Middle frontal gyrus (tissue), 1 donor: ENCODE measurements around the gene FGGY.
"Not testable (repeated sequence)": the region's sequence is repeated elsewhere in the genome, so short reads cannot be mapped to it uniquely, and the experiment has no call there.

Experiments used
- DNase-seq: peaks from one replicate; pipeline ENCODE4 v3.0.0-alpha.2; 2015; ENCODE audit warnings: low spot score; ENCODE audit errors: extremely low spot score

The FGGY gene

DNA sequence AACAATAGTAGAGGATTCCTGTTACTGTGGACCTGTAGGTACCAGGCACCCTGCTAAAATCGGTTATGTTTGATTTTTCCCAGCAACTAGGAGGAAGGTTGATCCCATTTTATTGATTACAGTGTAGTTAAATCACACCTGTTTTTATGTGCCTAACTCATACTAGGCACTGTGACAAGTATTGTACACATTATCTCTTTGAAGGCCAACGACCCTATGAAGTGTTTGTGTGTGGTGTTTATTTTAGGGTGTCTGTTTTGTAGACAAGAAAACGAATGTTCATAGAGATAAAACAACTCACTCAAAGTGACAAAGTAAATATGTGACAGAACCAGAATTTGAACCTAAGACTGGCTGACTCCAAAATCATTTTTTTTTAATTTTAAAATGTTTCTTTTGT lies 49.5 kb downstream of the FGGY start:
- DNase-seq, result no peak

- no peak for DNase-seq
These were observed 52.2 kb downstream of the FGGY start for GRCh38 chr1:59349101-59349500.

GRCh38 chr1:59350521-59350920 lies 53.6 kb downstream of the FGGY start:
- DNase-seq, result no peak

GRCh38 chr1:59352065-59352464 lies 55.2 kb downstream of the FGGY start:
- no peak for DNase-seq

- no peak for DNase-seq
These were observed 56.6 kb downstream of the FGGY start for GRCh38 chr1:59353453-59353852.

- not testable (repeated sequence) for DNase-seq
These were observed 57.3 kb downstream of the FGGY start for GRCh38 chr1:59354239-59354638.

DNA sequence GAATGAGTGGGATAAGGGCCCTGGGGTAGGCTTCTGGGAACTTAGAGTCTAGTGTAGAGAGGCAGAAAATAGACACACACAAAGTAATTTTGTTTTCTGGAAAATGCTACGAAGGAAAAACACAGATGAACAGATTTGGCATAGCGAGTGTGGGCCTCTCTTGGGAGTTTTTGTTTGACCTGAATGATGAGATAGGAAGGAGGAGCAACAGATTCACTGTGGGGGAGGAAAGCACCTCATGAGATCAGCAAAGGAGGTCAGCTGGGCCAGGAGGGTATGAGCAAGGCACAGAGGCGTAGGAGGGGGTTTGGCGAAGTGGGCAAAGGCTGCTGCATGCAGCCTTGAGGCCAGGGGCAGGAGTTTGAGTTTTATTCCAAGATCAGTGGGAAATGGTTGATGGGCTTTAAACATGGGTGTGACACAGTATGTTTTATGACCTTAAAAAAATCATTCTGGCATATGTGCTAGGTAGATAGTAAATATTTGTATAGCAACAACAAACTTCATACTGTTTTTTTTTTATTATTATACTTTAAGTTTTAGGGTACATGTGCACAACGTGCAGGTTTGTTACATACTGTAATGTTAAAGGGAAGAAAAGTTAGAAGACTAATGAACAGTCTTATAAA lies 57.9 kb downstream of the FGGY start:
- no peak for DNase-seq

DNA sequence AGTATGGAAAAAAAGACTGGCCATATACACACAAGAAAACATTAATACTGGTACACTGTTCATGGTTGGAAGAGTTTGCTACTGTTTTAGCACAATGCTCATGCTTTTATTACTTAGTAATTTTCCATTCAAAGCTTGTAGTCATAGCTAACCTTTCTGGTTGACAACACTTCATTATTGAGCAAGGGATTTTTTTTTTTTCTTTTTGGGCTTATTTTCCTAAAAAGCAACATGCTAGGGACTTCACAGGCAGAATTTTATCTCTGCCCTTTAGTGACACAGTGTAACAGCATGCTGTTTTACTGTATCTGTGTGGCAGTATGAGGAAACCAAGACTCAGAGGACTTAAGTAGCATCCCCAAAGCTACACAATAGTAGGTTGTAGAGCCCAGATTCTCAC lies 58.5 kb downstream of the FGGY start:
- no peak for DNase-seq

DNA sequence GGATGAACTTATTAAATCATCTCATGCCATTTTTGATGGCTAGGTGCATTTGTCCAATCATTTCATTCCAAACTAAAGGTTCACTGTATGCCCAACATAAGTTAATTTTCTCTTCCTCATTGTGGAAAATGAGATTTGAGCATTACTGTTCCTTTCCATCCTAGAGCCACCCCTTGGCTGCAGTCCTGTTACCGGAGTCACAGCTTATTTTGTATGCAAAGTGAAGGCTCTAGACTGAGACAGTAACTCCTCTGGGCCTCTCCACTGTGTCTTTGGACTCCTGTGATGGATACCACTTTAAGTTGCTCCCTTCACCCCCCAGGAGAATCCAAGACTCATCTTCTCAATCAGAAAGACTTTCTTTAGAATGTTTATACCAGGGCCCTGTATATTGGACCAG lies 59.7 kb downstream of the FGGY start:
- DNase-seq, result no peak

GRCh38 chr1:59357645-59358320 lies 60.9 kb downstream of the FGGY start:
- no peak for DNase-seq

DNA sequence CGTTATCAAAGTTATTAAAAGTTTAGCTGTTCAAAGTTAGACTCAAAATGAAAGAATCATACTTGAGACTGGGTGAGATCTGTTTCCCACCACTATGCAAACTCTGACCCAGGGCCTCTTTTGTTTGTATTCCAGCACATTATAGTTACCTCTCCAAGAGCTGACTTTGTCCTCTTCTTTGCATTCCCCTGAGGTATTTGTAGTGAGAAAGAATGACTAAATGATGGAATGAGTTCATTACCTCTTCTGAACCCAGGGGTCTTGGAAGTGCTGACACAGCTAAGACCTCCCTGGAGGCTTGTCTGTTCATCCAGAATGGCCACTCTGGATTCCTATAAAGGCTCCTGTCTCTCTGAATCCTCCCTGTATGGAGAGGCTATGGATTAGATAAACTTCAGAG lies 62.4 kb downstream of the FGGY start:
- no peak for DNase-seq

DNA sequence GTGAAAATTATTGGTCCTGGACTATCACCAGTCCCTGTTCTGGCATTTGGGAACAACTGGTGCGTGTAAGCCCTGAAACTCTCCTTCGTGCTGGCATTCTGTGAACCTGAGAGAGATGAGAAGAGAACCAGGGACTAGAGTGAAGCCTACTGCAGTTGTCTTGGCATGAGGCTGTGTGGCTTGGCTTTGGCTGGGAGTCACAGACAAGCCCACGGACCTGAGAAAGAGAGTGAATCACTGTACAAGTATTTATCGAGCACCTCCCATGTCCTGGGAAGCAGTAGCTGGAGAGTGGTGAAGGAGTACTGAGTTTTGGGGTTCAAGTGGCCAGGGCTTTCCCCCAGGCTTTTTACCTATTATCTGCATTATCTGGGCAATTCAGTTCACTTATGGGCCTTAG lies 63.3 kb downstream of the FGGY start:
- no peak for DNase-seq

DNA sequence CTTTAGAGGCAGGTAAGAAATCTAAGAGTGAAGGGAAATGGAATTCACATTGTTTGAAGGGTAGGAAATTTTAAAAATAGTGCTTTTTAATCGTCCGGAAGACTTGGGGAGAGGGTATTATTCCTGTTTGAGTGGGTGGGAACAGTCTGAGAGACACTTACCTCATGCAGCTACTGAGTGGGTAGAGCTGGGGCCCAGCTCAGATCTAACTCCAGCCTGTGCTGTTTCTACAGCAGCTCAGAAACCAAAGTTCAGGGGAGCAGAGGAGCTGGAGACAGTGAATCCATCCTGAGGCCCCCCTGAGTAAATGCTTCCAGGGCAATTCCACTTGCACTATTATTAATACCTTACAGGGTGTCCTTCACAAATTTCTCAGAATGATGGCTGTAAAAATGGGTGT lies 63.8 kb downstream of the FGGY start:
- DNase-seq, result no peak

DNA sequence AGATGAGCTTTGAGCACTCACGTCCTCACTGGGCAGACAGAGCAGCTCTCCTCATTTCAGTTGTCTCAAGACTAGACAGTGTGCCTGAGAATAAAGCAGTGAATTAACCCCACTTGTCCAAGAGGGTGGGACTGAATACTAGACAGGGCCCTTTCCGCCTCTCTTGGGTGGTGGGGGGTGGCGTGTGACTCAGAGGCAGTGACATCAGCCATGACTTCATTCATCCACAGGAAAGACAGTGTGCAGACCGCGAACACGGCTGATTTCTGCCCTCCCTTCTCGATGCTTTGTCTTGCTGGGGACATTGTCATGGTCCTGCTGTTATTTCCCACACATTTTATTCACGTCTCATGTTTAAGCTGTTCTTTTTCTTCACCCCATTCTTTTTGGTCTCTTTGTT lies 64.9 kb downstream of the FGGY start:
- no peak for DNase-seq

GRCh38 chr1:59364037-59364436 lies 67.1 kb downstream of the FGGY start:
- DNase-seq, result no peak

- no peak for DNase-seq
These were observed 69.5 kb downstream of the FGGY start for GRCh38 chr1:59366346-59366745.

GRCh38 chr1:59367301-59368007 lies 70.6 kb downstream of the FGGY start:
- DNase-seq, result no peak

GRCh38 chr1:59368008-59368670 lies 71.2 kb downstream of the FGGY start:
- DNase-seq, result no peak

GRCh38 chr1:59375321-59376220 lies 78.7 kb downstream of the FGGY start:
- no peak for DNase-seq

GRCh38 chr1:59377350-59377904 lies 80.5 kb downstream of the FGGY start:
- no peak for DNase-seq
